Amniotic epithelial cell (primary cell): ENCODE results near the gene TXNL1.
"Not testable (repeated sequence)": the region's sequence is repeated elsewhere in the genome, so short reads cannot be mapped to it uniquely, and the experiment has no call there.

Source experiments
- DNase-seq: peaks from one replicate; pipeline ENCODE4 v3.0.0-alpha.2; 2010; ENCODE audit warnings: low read depth

Gene TXNL1

DNA sequence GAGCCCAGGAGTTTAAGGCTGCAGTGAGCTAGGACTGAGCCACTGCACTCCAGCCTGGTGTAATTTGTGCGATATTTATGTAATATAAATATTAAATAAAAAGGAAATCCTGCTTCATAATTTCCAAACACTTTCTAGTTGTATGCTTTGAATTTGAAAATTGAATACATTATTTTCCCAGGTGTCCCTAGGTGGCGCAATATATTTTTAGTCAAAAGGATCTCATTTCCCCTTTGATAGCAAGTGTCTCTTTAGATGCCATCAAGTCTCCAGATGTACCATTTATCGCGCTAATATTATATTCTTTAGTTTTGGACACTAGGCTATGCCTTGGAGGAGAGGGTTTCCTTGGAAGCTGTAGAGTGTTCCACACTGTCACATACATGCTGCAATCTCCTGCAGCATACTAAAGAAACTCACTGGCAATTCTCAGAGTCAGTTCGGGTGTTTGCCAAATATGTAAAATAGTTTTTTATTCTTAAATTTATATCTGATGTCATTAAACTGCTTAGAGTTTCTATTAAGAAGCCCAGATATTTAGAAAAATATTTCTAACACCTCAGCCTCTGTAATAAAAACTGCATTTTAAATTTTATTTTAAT, 7.1 kb upstream of the TXNL1 start:
- DNase-seq = peak; percentile 10

DNA sequence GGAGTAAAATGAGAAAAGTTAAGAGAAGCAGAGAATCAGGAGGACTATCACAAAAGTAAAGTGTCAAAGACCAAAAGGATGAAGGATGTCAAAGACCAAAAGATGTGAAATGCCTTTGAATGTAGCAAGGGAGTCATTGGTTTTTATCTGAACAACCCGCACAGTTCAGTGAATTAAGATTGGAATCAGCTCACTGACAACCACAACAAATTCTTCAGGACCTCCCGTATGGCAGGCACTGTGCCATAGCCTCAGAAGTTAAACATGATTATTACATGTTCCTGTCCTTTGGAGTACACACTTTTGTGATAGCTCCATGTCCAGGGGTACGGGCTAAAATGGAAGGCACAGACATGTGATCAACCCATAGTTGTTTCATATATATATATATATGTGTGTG, 5.0 kb upstream of the TXNL1 start:
- no peak for DNase-seq

DNA sequence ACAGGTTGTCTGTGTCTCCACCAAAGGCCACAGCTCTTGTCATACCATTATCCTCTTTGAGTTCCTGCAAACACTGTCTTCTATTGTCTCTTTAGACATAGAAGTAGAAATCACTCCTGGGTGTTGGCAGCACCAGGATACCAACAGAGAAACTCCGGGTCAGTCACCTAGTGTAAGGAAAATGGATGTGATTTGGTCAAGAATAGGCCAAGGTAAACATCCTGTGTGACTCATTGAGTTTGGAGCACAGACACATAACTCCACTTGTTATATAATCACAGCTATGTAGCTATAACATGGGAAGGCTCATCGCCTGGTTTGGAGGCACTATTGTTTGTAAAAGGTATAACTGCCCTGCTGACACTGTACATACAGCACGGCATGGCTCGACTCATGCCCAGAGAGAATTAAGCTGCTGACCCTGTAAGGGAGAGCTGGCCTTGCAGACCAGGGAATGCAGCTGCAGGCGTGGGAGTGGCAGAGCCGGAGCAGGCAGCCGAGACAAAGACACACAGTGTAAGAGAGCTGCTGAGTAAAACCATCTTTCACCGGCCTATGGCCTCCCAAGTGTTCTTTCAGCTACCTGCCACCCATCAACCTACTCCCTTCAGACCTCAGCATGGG, 3.4 kb upstream of the TXNL1 start:
- peak; percentile 22 for DNase-seq

DNA sequence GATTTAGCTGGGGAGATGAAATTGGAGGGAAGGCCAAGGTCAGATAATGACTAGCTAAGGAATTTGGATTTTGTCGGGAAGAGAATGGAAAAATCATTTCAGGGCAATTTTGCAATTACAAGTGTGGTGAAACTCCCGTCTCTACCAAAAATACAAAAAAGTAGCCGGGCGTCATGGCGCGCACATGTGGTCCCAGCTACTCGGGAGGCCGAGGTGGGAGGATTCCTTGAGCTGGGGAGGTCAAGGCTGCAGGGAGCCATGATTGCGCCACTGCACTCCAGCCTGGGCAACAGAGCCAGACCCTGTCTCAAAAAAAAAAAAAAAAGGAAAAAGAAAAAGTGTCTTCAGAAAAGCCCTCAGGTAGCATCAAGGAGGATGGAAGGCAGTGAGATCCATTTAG, 1.2 kb upstream of the TXNL1 start:
- no peak for DNase-seq

DNA sequence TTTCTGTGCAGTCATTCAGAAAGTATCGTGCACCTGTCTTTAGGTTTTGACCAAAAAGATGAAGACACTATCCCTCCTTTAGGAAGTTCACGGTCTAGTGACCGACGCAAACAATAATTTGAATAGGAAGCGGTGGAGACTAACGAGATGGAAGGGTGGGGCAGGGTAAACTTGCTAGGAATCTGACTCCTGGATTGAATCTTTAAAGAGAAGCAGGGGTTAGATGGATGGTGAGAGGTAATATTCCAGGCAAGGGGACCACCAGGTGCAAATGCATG, 651 bp upstream of the TXNL1 start:
- DNase-seq = no peak

DNA sequence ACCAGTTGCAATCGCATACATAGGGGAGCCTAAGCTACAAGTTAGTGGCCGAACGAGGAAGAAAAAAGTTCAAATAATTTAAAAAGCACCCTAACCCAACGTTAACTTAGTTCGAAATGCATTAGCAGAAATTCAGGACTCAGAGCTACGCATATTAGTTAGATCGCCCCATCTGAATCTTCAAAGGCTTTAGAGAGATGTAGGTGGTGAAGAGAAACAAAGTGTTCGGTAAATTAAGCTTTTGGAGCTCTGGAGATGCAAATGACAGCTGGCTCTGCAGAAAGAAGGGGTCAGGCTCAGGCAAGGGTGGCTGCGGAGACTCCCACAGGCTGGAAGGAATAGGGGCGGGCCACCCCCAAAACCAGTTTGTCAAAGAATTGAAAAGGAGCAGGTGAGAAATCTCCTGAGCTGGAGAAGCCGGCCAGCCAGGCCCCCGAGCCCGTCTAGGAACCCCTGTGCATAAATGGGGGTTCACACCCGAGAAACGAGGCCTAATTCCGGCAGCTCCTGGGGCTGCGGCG, 621 bp downstream of the TXNL1 start:
- DNase-seq = no peak

DNA sequence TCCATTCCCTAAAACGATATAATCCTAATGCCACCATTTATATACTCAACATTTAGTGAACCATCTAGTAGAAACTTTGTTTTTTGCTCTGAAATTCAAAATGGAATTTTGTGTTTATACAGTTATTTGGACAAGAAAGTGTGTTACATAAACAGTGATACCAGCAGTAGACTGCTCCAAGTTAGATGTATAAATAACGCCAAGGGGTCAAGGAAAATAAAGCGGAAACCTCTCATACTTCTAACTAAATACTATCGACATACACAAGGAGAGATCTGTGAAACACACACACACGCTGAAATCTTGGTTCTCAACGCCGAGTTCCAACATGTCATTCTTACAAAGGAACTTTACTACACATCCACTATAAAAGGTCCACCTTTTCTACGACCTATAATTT, 1.2 kb downstream of the TXNL1 start:
- DNase-seq = no peak

DNA sequence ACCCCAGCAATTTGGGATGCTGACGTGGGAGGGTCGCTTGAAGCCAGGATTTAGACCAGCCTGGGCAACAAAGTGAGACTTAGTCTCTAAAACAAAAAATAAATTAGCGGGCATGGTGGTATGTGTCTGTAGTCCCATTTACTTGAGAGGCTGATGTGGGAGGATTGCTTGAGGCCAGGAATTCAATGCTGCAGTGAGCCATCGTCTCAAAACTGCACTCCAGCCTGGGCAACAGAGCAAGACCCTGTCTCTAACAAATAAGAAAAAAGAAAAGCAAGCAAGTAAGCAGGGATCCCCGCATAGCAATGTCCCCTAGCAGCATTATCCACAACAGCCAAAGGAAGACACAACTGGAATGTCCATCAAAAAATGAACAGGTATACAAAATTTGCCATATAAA, 3.4 kb downstream of the TXNL1 start:
- no peak for DNase-seq

DNA sequence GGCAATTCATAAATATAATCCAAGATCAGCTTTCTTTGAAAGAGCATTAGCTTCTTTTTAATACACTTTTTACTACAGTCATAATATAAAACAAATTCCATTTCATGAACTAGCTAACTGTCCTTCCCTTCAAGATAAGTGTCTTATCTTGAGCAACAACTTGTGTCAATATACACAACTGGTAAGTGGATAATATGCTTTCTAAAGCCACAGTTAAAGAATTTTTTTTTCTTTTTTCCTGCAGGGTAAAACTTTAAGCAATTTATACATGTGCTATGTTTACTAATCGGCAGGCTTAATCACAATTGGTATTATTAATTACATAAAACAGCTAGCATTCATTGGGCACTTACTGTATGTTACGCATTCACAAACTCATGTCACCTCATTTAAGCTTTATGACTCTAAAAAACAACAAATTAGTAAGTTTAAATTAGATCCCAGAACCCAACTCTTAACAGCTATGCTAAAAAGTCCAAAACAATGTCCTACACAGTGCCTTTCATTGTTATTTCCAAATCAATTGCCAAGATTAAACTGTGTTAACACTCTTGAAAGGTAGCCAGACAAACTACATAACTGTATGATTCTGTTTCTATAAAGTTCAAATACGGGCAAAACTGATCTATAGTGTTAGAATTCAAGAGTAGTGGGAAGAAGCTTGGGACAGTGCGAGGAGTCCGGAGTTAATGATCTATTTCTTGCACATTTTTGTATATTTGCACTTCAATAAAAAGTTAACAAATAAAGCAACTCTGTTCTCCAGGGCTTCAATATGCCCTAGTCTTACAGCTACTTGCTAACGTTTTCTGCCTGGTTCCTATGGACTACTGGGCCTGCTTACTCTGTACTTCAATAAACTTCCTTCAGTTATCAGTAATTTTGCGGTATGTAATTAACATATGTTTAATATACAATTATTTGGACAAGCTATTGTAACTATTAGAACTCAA, 6.0 kb downstream of the TXNL1 start:
- DNase-seq = no peak

DNA sequence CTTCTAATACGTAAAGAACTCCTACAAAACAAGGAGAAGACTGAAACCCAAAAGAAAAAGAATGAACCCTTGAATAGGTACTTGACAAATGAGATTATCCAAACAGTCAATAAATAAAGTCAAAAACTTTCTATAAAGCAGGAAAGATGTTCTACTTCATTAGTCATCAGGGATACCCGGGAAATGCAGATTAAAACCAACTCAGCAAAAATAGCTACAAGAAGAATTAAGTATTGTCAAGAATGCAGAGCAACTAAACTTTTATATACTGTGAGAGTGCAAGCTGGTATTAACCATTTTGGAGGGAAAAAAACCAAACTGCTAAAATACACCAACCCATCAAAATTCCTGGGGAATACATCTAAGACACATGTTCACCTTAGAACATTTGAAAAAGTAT, 10.4 kb downstream of the TXNL1 start:
- no peak for DNase-seq

DNA sequence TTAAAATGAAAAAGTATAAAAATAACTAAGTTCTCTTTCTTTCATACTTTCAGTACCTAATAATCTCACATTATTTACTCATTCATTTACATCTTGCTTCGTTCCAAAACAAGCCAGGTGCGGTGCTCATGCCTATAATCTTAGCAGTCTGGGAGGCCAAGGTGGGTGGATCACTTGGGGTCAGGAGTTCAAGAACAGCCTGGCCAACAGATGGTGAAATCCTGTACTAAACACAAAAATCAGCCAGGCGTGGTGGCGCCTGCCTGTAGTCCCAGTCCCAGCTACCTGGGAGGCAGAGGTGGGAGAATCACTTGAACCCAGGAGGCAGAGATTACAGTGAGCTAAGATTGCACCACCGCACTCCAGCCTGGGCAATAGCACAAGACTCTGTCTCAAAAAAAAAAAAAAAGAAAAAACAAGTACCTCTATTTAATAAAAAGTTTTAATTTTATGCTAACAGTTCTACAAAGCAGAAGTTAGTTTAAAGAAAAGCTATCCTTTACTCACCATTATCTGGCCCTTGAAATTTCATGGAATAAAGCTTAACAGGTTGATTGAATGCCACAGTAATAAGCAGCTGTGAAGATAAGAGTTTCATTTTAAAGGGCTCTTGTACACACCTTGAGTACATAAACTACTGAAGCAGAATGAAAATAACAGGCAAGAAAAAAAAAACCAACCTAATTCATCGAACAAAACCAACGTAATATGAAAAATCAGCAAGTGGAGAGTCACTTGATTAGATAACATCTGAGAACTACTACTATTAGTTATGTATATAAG, 22.5 kb downstream of the TXNL1 start:
- DNase-seq = no peak

DNA sequence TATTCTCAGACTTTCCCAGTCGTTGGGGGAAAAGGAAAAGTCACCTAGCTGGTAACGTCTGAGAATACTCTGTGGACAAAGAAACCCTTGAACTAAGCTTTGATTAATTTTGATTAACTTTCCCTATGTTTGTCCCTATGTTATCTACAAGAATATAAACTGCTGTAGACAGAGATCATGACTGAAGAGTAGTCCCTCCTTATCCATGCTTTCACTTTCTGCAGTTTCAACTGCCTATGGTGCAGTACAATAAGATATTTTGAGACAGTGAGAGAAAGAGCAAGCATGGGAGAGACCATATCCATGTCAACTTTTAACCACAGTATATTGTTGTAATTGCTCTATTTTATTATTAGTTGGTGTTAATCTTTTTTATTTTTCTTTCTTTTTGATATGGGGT, 31.8 kb downstream of the TXNL1 start:
- no peak for DNase-seq

DNA sequence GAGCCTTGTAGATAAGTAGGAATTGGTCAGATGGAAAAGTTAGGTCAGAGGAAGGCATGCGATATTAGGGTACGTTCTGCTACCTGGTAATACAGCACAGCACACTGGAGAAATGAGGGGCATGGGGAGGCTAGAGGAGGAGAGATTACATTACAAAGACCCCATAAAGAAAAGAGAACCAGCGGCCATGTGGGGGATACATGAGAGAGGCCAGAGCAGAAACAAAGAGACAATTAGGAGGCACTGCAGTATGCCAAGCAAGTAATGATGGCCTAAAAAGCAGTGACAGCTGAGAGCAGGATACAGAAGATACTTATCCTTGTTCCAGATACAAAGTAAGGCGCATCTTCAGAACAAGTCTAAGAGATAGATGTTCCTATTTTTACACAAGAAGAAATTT, 40.0 kb downstream of the TXNL1 start:
- DNase-seq = no peak

DNA sequence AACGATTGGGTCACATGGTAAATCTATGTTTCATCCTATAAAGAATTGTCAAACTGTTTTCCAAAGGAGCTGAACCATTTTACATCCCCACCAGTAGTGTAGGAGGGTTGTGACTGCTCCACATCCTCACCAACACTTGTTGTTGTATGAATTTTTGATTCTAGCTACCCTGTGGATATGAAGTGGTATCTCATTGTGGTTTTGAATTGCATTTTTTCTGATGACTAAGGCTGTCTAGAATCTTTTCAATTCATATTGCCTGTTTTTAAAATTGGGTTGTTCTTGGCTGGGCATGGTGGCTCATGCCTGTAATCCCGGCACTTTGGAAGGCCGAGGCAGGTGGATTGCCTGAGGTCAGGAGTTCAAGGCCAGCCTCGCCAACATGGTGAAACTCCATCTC, 44.5 kb downstream of the TXNL1 start:
- peak; percentile 55 for DNase-seq

DNA sequence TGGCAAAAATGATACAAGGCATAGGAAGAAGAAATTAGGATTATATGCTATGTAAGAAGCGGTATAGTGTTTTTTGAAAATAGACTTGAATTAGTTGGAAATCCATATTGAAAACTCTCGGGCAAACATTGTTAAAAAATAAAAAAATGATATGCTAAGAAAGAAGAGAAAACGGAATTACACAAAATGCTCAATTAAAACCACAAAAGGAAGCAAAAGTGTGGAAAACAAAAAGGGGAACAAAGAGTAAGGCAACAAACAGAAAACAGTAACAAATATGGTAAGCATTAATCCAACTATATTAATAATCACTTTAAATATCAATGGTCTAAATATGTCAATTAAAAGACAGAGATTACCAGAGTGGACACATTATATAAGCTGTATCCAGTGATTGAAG, 58.4 kb downstream of the TXNL1 start:
- DNase-seq = no peak

DNA sequence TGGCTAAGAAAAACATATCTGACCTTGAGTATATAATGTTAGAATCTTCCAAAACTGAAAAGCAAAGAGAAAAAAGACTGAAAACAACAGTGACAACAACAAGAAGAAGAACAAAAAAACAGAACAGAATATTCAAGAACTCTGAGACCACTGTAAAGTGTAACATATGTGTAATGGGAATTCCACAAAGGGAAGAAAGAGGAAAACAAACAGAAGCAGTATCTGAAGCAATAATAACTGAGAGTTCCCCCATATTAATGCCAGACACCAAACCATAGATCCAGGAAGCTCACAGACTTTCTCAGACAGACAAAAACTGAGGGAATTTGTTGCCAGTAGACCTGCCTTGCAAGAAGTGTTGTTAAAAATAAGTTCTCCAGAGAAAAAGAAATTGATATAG, 58.9 kb downstream of the TXNL1 start:
- no peak for DNase-seq

DNA sequence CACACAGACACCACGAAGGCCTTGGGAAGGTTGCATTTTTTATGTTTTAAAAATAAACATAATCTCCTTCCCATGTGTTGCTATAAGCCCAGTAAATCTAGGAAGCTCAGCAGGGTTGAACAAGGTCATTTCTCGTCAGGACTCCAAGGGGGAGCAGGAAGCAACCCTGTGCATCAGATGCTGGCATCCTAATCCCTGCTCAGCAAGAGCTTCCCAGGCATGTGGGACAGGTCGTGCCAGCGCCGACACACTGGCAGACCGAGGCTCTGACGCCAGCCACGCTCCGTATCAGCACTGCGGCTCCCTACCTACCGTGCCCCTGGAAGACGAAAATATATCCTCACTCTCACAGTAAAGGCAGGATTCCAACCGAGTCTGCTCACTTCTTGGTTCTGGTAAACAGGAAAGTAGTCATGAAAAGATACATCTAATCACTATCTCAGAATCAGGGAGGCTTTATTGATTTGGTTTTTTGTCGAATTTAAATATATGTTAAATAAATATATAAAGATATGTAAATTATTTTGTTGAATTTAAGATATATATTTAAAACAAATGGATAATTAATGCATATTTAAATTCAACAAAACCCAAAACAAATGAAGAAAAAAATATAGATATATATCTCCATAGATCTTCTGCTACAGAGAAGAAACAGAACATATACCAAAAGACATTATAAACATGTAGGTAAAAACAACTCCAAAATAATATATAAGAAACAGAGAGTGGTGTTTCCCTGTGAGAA, 61.4 kb downstream of the TXNL1 start:
- peak; percentile 64 for DNase-seq

DNA sequence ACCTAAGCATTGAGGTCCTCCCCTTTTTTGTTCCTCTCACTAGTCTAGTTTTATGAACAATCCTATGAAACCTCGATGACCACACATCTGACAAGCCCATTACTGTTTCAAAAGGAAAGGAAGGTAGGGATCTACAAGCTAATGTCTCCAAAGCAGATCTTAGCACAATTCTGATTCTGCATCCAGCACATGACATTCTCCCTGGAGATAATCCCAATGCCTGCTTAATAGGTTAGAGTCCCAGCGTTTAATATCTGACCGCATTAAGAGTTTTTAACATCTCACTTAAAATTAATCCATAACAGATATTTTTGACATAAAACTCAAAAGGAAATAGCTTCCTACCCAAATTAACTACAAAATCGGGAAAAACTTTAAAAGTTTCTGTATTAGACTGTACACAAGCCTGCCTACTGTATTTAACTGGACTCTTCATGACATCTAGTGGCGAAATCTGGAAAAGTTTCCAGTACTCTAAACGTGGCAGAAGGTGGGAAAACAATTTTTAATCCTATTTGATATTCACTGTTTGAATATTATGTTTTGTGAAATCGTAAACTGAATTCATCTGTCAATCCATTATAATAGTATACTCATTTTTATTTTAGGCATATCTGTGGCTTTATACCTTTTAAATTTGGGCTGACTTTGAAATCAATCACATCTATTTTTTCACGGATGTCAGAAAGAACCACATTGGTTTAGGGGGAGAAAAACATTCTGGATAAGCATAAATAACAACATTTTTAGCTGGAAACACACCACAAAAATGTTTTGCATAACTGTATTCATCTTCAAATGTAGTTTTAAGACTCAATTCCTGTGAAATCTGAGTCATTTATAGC, 62.4 kb downstream of the TXNL1 start:
- peak; percentile 60 for DNase-seq

DNA sequence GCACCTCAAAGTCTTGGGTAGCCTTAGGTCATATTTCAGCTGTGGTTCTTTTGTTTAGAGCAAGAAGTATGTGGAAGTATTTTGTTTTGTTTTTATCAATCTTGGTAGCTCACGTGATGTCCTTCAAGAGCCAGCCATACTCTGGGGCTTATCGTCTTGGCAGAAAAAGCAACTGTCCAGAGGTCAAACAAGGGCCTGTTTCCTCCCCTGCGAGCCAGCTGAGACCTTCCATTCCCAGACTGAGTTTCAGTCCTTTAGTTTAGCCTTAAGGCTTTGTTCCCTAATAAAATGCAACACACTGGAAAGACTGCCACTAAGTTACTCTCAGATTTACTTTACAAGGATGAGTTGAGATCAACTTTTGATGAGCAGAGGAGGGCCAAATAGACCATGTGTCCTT, 63.5 kb downstream of the TXNL1 start:
- peak; percentile 73 for DNase-seq

DNA sequence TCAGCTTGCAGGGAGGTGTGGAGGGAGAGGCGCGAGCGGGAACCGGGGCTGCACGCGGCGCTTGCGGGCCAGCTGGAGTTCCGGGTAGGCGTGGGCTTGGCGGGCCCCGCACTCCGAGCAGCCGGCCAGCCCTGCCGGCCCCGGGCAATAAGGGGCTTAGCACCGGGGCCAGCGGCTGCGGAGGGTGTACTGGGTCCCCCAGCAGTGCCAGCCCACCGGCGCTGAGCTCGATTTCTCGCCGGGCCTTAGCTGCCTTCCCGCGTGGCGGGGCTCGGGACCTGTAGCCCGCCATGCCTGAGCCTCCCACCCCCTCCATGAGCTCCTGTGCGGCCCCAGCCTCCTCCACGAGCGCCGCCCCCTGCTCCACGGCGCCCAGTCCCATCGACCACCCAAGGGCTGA, 66.1 kb downstream of the TXNL1 start:
- not testable (repeated sequence) for DNase-seq

DNA sequence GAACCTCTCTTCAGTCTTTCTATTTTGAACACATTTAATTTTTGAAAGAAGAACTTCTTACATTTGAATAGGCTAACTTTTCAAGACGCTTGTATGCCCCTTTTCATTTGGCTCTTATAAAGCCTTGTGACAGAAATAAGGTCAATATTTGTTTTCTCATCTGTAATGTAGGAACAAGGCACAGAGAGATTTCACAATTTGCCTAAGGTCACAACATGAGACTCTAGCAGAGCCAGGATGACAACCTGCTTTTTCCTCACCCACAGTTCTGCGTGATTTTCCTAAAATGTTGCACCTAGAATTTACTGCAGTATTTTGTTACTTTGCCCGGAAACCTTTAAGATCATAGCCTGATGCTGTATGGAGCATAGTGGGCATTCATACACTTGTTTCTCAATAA, 67.4 kb downstream of the TXNL1 start:
- DNase-seq = no peak
